HG03039 (cell line): ENCODE measurements around the gene USE1.

Experiments
- ATAC-seq: cut with Tn5 transposase; IDR thresholded peaks from one replicate; pipeline ENCODE4 v1.9.1; 2021; ENCODE audit warnings: mild to moderate bottlenecking, moderate library complexity; ENCODE audit not compliant: unreplicated experiment

Gene USE1

GRCh38 chr19:17235300-17235970 is 20.3 kb downstream of the USE1 start:
- ATAC-seq, result no peak

- no peak for ATAC-seq
These were observed 21.0 kb downstream of the USE1 start for GRCh38 chr19:17235971-17236777.

DNA sequence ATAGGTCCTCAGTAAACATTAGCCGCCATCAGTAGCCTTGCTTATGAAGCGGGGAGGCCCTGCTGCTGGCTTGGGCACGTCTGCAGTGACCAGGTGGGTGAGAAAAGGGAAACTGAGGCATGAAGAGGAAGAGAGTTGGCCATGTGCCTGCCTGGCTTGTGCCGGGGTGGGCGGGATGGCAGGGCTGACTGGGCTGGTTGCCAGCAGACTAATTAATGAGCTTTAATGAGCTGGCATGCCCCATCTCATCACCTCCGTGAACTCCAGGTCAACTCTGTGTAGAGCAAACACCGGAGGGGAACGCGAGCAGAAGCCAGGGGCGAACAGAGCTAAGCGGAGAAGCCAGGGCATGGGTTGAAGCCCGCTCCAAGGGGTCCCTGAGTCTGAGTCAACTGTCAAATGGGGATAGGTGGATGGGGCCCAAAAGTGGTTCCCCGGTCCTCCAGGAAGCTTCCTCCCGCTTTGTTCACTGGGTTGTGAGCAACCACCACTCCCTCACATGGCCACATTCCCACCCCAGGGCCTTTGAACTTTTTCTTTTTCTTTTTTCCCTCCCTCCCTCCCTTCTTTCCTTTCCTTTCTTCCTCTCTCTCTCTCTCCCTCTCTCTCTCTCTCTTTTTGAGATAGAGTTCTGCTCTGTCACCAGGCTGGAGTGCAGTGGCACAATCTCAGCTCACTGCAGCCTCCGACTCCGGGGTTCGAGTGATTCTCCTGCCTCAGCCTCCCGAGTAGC is 21.8 kb downstream of the USE1 start:
- ATAC-seq, result no peak

DNA sequence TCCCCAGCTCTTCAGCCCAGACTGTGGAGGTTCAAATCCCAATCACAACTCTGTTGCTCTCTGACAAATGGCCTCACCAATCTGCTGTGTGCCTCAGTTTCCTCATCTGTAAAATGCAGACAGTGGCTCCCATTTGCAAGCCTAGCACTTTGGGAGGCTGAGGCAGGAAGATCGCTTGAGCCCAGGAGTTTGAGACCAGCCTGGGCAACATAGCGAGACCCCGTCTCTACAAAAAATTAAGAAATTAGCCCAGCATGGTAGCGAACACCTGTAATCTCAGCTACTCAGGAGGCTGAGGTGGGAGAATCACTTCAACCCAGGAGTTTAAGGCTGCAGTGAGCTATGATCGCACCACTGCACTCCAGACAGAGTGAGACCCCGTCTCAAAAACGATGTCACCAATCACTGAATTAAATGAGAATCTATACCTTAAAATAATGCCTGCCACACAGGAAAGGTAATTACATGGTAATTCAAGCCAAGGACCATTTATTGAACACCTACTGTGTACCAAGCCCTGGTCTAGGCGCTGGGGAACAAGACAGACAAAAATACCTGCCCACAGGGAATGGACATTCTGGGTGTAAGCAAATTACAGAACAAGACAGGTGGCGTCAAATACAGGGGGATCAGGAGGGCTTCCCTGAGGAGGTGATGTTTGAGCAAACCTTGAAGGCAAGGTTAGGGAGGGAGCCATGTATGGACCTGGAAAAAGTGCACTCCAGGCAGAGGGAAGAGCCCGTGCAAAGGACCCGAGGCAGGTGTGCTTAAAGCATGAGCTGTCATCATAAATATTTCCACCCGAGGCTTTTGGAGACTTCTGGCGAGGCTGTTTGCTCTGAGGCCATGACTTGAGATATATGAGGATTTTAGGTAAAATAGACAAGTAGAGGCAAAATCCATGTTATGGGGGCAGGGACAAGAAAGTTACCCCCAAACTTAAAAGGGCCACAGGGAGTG is 22.9 kb downstream of the USE1 start:
- ATAC-seq, result no peak

DNA sequence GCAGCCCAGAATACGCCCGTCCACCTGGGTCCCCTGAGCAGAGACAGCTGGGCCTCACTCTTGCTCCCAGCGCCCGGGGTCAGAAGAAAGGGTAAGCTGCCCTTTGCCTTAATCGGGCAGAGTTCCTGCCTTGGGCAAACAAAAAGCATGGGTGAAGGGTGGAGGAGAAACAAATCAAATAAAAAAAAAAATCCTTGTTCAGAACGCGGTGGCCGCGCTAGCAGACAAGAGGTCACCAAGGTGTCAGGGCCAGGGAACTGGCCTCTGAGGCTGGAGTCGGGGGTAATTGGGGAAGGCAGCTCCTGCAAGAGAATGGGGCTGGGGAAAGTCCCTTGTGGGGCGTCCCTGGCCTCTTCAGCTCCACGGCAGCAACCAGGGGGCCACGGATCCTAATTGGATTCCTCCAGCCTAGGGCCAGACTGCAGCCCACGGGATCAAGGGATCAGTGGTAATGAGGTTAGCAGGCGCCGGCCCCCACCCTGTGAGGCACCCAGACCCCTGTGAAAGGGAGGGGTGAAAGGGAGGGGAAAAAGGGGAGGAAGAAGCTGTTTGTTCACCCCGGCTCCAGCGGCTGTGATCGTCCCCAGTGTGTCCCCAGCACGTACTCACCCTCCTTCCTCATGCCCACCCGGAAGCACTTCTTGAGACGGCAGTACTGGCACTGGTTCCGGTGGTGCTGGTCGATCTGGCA is 25.1 kb downstream of the USE1 start:
- no peak for ATAC-seq

DNA sequence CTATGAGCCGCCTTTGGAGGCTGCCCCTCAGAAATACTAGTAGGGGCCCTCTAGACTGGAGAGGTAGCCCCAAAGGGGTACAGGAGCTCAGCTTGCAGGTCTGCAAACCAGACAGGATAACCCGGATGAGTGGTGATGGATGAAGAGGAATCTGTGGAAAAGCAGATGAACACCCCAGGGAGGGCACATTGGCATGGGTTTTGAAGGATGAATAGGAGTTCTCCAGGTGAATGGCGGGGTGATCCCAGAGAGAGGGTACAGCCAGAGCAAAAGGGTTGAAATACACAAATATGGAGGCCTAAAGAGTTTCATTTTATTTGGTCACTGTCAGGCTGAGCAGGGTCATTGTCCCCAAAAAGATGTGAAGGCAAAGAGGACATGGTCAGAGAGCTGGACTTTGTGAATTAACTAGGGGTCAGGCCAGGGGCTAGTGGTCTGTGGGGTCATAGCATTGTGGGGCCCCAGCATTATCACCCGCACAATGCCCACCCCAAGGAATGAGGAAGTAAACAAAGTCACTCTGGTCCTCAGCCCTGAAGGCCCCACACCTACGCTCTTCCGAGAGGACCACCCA is 25.8 kb downstream of the USE1 start:
- ATAC-seq, result no peak

DNA sequence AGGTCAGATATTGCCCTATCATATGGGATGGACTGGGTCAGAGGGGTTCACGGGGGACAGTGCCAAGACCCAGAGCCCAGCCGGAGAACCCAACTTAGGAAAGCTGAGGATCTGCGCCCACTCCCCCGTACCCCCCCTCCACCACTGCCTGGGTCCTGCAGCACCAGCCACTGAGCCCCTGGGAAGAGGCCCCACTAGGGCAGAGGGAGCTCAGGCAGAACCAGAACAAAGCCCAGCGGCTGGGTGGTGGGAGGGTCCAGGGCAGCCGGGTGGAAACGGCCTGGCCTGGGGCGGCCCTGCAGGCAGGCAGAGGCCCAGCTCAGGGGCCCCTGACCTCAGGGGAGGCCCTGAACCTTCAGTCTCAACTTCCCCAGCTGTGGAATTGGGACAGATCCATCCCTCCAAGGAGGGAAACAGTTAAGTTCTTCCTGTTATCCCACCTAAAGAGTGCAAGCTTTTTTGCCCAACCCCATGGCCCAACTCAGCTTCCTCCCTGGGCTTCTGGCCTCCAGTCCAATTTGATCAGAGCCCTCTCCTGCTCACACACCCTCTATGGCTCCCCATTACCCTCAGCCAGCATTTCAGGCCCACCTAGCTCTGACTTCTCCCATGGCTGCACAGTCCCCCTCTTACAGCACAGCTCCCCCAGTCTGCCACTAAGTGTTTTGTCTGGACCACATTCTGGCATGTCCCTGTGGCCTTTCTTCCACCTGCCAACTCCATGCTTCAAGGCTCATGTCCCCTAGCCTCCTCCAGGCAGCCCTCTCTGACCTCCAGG is 27.5 kb downstream of the USE1 start:
- no peak for ATAC-seq

DNA sequence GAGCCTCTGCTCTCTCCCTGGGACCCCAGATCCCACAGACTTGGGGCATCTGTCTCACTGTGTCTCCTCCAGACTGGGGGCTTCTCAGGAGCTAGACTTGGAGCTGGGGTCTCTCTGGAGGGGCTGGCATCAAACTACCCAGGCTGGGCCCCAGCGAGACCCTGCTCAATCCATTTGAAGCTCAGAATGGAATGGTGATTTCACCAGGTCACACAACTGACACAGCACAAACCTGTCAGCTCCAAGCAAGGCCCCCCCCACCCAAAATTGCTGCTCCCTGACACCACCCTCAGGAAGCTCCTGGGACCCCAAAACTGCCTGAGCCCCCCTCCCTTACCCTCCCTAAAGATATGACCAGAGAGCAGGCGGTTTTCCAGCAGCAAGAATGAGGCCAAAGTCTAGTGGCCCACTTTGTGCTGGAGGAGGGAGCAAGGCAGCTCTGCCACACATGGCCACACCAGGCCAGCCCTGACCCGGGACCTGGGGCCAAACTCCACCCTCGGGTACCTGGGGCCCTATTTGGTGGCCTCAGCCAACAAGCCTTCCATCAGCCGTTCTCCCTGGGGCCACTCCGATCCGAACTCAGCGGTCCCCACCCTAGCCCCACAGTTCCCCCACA is 28.2 kb downstream of the USE1 start:
- ATAC-seq, result no peak

GRCh38 chr19:17243830-17244617 is 28.9 kb downstream of the USE1 start:
- no peak for ATAC-seq

DNA sequence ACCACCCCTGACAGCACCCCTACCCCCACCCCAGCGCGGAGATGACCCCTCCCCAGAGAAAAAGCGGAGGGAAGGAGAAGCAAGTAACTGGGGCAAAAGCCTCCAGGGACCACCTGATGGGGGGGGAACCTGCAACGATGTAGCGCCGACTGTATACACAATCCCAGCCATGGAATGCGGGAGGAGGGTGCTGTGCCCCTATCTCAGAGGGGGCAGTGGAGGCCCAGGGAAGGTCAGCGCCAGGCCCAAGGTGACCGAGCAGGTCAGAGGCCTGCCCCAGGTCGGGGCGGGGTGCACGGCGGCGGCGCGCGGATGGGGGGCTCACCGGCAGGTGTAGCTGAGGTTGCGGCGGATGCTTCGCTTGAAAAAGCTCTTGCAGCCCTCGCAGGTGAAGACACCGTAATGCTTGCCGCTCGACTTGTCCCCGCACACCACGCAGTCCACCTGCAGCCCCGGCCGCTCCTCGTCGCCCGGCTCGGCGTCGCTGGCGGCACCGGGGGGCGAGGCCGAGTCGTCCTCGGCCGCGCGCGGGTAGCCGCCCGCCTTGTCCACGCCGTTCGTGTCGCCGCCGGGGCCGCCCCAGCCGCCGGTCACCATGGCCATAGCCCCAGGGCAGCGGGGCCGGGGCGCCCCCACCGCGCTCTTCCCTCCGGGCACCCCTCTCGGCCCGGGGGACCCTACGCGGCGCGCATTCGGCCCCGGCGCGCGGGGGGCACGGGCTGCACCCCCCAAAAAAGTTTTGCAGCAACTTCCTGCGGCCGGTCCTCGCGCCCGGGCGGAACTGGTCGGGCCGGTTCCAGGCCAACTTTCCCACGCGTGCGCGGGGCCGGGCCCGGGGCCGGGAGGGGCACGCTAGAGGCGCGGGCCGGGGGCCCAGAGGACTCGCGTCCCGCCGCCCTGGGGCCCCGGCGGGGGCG is 29.7 kb downstream of the USE1 start:
- ATAC-seq, result peak; percentile 3

DNA sequence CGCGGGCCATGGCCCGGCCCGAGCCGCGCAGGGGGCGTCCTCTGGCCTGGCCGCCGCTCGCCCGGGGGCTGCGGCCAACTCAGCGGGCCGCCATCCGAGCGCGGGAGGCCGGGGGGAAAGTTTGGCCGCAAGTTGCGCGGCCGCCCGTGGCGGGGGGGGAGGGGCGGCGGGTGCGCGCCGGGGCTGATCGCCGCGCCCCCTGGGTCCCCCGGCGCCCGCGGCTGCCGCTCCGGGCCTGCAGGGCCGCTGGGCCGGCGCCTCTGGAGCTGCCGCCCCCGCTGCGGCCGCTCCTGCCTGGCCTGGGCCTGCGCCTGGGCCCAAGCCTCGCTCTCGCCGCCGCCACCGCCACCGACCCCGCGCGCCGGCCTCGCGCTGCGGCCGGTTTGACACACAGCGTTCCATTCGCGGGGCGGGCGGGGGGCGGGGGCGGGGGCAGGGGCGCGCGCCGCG is 30.4 kb downstream of the USE1 start, which contains the start of gene NR2F6:
NR2F6 (minus strand) TSS at position 385 of the 450 bp plus-strand sequence. CDS start 699 bp downstream, outside the sequence.
- ATAC-seq, result no peak

DNA sequence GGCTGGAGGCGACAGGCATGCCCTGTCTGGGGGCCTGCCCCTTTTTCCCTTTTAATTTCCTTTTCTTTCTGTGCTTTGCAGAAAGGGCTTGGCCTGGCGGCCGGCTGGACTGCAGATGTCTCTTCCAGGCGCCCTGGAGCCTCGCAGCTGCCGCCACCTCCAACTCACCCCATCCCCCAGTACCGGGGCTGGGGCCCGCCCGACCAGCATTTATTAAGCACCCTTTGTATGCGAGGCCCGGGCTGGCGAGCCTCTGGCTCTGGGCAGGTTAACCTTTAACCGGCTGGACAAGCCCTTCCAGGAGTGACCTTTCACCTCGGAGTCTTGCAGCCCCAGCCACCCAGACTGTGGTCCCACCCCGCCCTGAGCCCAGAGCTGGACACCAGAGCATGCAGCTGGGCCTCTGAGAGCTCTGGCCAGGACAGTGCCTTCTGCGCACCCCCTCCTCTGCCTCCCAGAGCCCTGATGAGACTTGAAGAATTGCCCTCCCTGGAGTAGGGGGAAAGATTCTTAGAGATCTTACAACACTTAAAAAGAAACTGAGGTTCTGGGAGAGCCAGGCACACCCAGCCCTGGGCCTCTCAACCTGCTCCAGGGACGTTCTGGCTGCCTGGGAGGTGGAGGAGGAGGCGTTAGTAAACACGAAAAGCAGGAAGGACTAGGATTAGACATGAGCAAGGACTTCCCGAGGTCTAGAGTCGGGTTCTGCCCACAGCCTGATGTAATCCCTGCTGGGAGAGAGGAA is 31.7 kb downstream of the USE1 start:
- ATAC-seq, result no peak

- no peak for ATAC-seq
These were observed 33.0 kb downstream of the USE1 start for GRCh38 chr19:17248011-17248776.

GRCh38 chr19:17249887-17250548 is 34.9 kb downstream of the USE1 start:
- ATAC-seq, result no peak
